ENCODE results near the gene TOP1. TPM values are rescaled to one million over a fixed set of nuclear protein-coding genes. Genes with fewer than 3 reads are reported as not detected.

Gene TOP1
- total RNA-seq, 1 donor from 2014 or later: 58.9 TPM

GRCh38 chr20:41058674-41059635 lies 30.3 kb downstream of the TOP1 start:
- peaks cover 81% of the 10 kb centered on the region for H4K20me1 ChIP-seq (ENCODE audit: low read depth)
- Mint-ChIP-seq H3K4me3 (no peak overlapping the region), H3K27ac (no peak overlapping the region), H3K4me1 (no peaks in the 10 kb centered on the region), H3K27me3 (ENCODE audit: insufficient read depth, low read depth) (no peaks in the 10 kb centered on the region), H3K36me3 (peaks cover 39% of the 10 kb centered on the region), H3K9me3 (peaks cover 4% of the 10 kb centered on the region)
- H3F3A ChIP-seq (ENCODE audit: low read depth): no peaks in the 10 kb centered on the region
- DNase-seq (ENCODE audit: low spot score): no peak
- no peaks in the 10 kb centered on the region for H3K9me3 ChIP-seq (ENCODE audit: low read depth)
- H2AFZ ChIP-seq (replicated peaks): no peak overlapping the region
- H3K4me2 ChIP-seq: no peak overlapping the region
- no peaks in the 10 kb centered on the region for H3K4me1 ChIP-seq
- no peak overlapping the region for H3K9ac ChIP-seq
- peaks cover 100% of the 10 kb centered on the region for H3K79me2 ChIP-seq (ENCODE audit: low read depth)
- H3K27me3 ChIP-seq: no peaks in the 10 kb centered on the region
- H3K4me3 ChIP-seq: no peak overlapping the region
- no peak for TF ChIP-seq EZH2phosphoT487 (IDR thresholded peaks at IDR 0.05)
- no peak for TF ChIP-seq EZH2 (IDR thresholded peaks at IDR 0.05)
- TF ChIP-seq CTCF (IDR thresholded peaks at IDR 0.05): no peak
- no peak overlapping the region for H3K27ac ChIP-seq
- H3K36me3 ChIP-seq: peaks cover 23% of the 10 kb centered on the region

GRCh38 chr20:41061155-41061554 lies 32.5 kb downstream of the TOP1 start:
- Histone ChIP-seq H3K79me2 (ENCODE audit: low read depth) (peaks cover 100% of the 10 kb centered on the region), H3F3A (ENCODE audit: low read depth) (no peaks in the 10 kb centered on the region), H3K4me3 (no peak overlapping the region), H3K27me3 (no peaks in the 10 kb centered on the region), H3K27ac (no peak overlapping the region), H2AFZ (replicated peaks) (no peak overlapping the region), H3K4me2 (no peak overlapping the region), H3K4me1 (no peaks in the 10 kb centered on the region), H3K9ac (no peak overlapping the region), H4K20me1 (ENCODE audit: low read depth) (peaks cover 78% of the 10 kb centered on the region), H3K9me3 (ENCODE audit: low read depth) (no peaks in the 10 kb centered on the region), H3K36me3 (peaks cover 29% of the 10 kb centered on the region)
- H3K4me1 Mint-ChIP-seq: no peaks in the 10 kb centered on the region
- H3K27ac Mint-ChIP-seq: no peak overlapping the region
- no peak for TF ChIP-seq EZH2 (IDR thresholded peaks at IDR 0.05)
- no peak for TF ChIP-seq EZH2phosphoT487 (IDR thresholded peaks at IDR 0.05)
- no peak for TF ChIP-seq CTCF (IDR thresholded peaks at IDR 0.05)
- H3K9me3 Mint-ChIP-seq: no peaks in the 10 kb centered on the region
- peaks cover 43% of the 10 kb centered on the region for H3K36me3 Mint-ChIP-seq
- DNase-seq (ENCODE audit: low spot score): no peak
- no peaks in the 10 kb centered on the region for H3K27me3 Mint-ChIP-seq (ENCODE audit: insufficient read depth, low read depth)
- no peak overlapping the region for H3K4me3 Mint-ChIP-seq

- Histone ChIP-seq H2AFZ (replicated peaks) (no peak overlapping the region), H3K4me2 (no peak overlapping the region), H3K27ac (no peak overlapping the region), H3F3A (ENCODE audit: low read depth) (no peaks in the 10 kb centered on the region), H3K4me1 (no peaks in the 10 kb centered on the region), H3K36me3 (peaks cover 29% of the 10 kb centered on the region), H3K9ac (no peak overlapping the region), H3K9me3 (ENCODE audit: low read depth) (no peaks in the 10 kb centered on the region), H4K20me1 (ENCODE audit: low read depth) (peaks cover 62% of the 10 kb centered on the region), H3K4me3 (no peak overlapping the region), H3K79me2 (ENCODE audit: low read depth) (peaks cover 100% of the 10 kb centered on the region), H3K27me3 (no peaks in the 10 kb centered on the region)
- H3K4me3 Mint-ChIP-seq: no peak overlapping the region
- TF ChIP-seq CTCF (IDR thresholded peaks at IDR 0.05) (no peak), EZH2phosphoT487 (IDR thresholded peaks at IDR 0.05) (no peak), EZH2 (IDR thresholded peaks at IDR 0.05) (no peak)
- H3K27ac Mint-ChIP-seq: no peak overlapping the region
- H3K36me3 Mint-ChIP-seq: peaks cover 44% of the 10 kb centered on the region
- DNase-seq (ENCODE audit: low spot score): no peak
- H3K27me3 Mint-ChIP-seq (ENCODE audit: insufficient read depth, low read depth): no peaks in the 10 kb centered on the region
- H3K4me1 Mint-ChIP-seq: no peaks in the 10 kb centered on the region
- H3K9me3 Mint-ChIP-seq: no peaks in the 10 kb centered on the region
Observed at GRCh38 chr20:41063442-41063841, 34.8 kb downstream of the TOP1 start.

All from neural progenitor cell (in vitro differentiated cells).